A549 (cell line): ENCODE data around the gene TMEM100. TPM values are rescaled to one million over a fixed set of nuclear protein-coding genes. Genes with fewer than 3 reads are reported as not detected.
"Not testable (repeated sequence)": the region's sequence is repeated elsewhere in the genome, so short reads cannot be mapped to it uniquely, and the experiment has no call there.

Experiments used
- ATAC-seq, 2 experiments: fragments of 200-7000 bp in 1 of 2; fragments of >200 bp in 1 of 2; cut with Nextera tagmentation in 1 of 2; cut with Tn5 transposase in 1 of 2; 3 replicates each; pipeline versions ENCODE4 v1.8.0 to v1.9.1; 2018 to 2020; ENCODE audit warnings: mild to moderate bottlenecking in 1 of 2, moderate library complexity in 1 of 2
- CTCF ChIA-PET: fragments of 300-600 bp; sonication (Branson Sonifier 250); formaldehyde crosslinking; extraction: SDS; loops from one replicate; lab custom pipeline; 2021; ENCODE audit warnings: antibody characterized with exemption, inconsistent platforms; lab: Yijun Ruan, JAX
- POLR2A ChIA-PET: fragments of 350-600 bp; formaldehyde crosslinking; extraction: SDS; loops from one replicate; lab custom pipeline; 2021; ENCODE audit warnings: antibody characterized with exemption, inconsistent platforms; lab: Yijun Ruan, JAX
- DNase-seq, 2 experiments: peaks; one replicate each; pipeline versions ENCODE4 v3.0.0 to v3.0.0-alpha.2; 2011 to 2016; ENCODE audit warnings: low read depth in 1 of 2, low spot score in 1 of 2
- FAIRE-seq: peaks from 2 replicates; lab custom pipeline; 2011; peaks lifted over from hg19 to GRCh38; lab: Jason Lieb, UNC
- H3K27ac ChIP-seq, 2 experiments: fragments of >200 bp; sonication (Bioruptor Twin); formaldehyde crosslinking; 3 replicates each; pipeline ENCODE4 v1.5.1; 2016 to 2017
- H3K4me1 ChIP-seq: fragments of >200 bp; sonication (Bioruptor Twin); formaldehyde crosslinking; 3 replicates; pipeline ENCODE4 v1.6.1; 2016
- H3K4me2 ChIP-seq: fragments of >200 bp; sonication (Bioruptor Twin); formaldehyde crosslinking; 3 replicates; pipeline ENCODE4 v1.6.1; 2016
- H3K4me3 ChIP-seq: fragments of >200 bp; sonication (Bioruptor Twin); formaldehyde crosslinking; 3 replicates; pipeline ENCODE4 v1.5.1; 2016
- H3K9me3 ChIP-seq: fragments of >200 bp; sonication (Bioruptor Twin); formaldehyde crosslinking; 3 replicates; pipeline ENCODE4 v1.6.1; 2016
- BCL3 ChIP-seq: fragments of >200 bp; sonication (Bioruptor Twin); formaldehyde crosslinking; IDR thresholded peaks from 3 replicates; pipeline ENCODE4 v1.6.1; 2016
- CHD2 ChIP-seq: fragments of 150-350 bp; IDR thresholded peaks from 2 replicates; pipeline ENCODE4 v1.6.1; 2014; ENCODE audit warnings: low read length; ENCODE audit not compliant: partially characterized antibody
- CHD4 ChIP-seq: fragments of 200-600 bp; sonication (generic); IDR thresholded peaks from 2 replicates; pipeline ENCODE4 v1.6.1; 2016; ENCODE audit warnings: antibody characterized with exemption, mild to moderate bottlenecking, borderline replicate concordance
- EHF ChIP-seq: fragments of 250-450 bp; sonication (Bioruptor Pico); IDR thresholded peaks from 2 replicates; pipeline ENCODE4 v1.5.0; 2020; ENCODE audit warnings: mild to moderate bottlenecking
- ELK1 ChIP-seq: fragments of 150-350 bp; IDR thresholded peaks from 2 replicates; pipeline ENCODE4 v1.6.1; 2014; ENCODE audit warnings: low read depth, mild to moderate bottlenecking, low read length
- FOSB ChIP-seq: fragments of 250-450 bp; sonication (Bioruptor Pico); IDR thresholded peaks from 2 replicates; pipeline ENCODE4 v1.5.0; 2020; ENCODE audit warnings: mild to moderate bottlenecking, moderate library complexity
- JUNB ChIP-seq: fragments of >200 bp; sonication (Bioruptor Twin); formaldehyde crosslinking; IDR thresholded peaks from 2 replicates; pipeline ENCODE4 v1.6.1; 2016
- KDM1A ChIP-seq: fragments of 200-600 bp; sonication (generic); IDR thresholded peaks from 2 replicates; pipeline ENCODE4 v1.6.1; 2016; ENCODE audit warnings: low read depth, mild to moderate bottlenecking
- MAZ ChIP-seq: fragments of 150-350 bp; IDR thresholded peaks from 2 replicates; pipeline ENCODE4 v1.6.1; 2014; ENCODE audit warnings: antibody characterized with exemption, low read depth, low read length, borderline replicate concordance
- POLR2A ChIP-seq: IDR thresholded peaks from 2 replicates; pipeline ENCODE4 v1.6.1; 2012; ENCODE audit warnings: mild to moderate bottlenecking, low read length
- REST ChIP-seq: fragments of 200-600 bp; sonication (generic); IDR thresholded peaks from 2 replicates; pipeline ENCODE4 v1.6.1; 2016; ENCODE audit warnings: antibody characterized with exemption, mild to moderate bottlenecking, moderate library complexity
- RFX5 ChIP-seq: fragments of 450-650 bp; IDR thresholded peaks from 2 replicates; pipeline ENCODE4 v1.7.1; 2014; ENCODE audit warnings: antibody characterized with exemption, mild to moderate bottlenecking, moderate library complexity
- WGBS: methylation state at CpG from one replicate; pipeline ENCODE4 v1.1.6; 2017; ENCODE audit errors: missing lambda C conversion rate; 5-methylcytosine and 5-hydroxymethylcytosine counted together
- polyA plus RNA-seq, 4 experiments: library from polyadenylated mRNA; depleted of rRNA in 3 of 4; stranded (reverse); fragments of >200 nt; fragmentation: RNase III in 1 of 4; extraction: RNeasy Plus Mini Kit Qiagen cat#74134 plus additional on column Dnase treatment in 1 of 4; gene quantifications; 2 replicates in 3 of 4; 3 replicates in 1 of 4; pipeline ENCODE4 v1.2.3, GENCODE V29; 2011 to 2017

TMEM100 gene
- polyA plus RNA-seq, 2 of the 4 experiments (the other 2 are of a cell fraction): not detected

- TF ChIP-seq EHF (CRISPR knock-in tag) (no peak), REST (no peak), FOSB (CRISPR knock-in tag) (no peak), MAZ (no peak), RFX5 (no peak), KDM1A (no peak), CHD2 (no peak), CHD4 (no peak), JUNB (no peak), ELK1 (no peak), BCL3 (no peak), POLR2A (no peak)
- no peak overlapping the region for H3K27ac ChIP-seq
- no peak for DNase-seq
- no peak overlapping the region for H3K4me3 ChIP-seq
- no peak for ATAC-seq
- ChIA-PET POLR2A (no interaction called here), CTCF (no interaction called here)
- no peak overlapping the region for H3K4me2 ChIP-seq
- H3K4me1 ChIP-seq: no peaks in the 10 kb centered on the region
- FAIRE-seq: no peak
- 39% methylated on average over 3 of the region's 3 CpGs for WGBS
- H3K9me3 ChIP-seq: no peaks in the 10 kb centered on the region
These were observed 49.8 kb downstream of the TMEM100 start for GRCh38 chr17:55672585-55673501.

GRCh38 chr17:55672010-55672409 is 50.7 kb downstream of the TMEM100 start:
- H3K4me2 ChIP-seq, DNase-seq, H3K4me3 ChIP-seq, H3K27ac ChIP-seq, H3K9me3 ChIP-seq, POLR2A ChIA-PET, FAIRE-seq, CTCF ChIA-PET, ATAC-seq, H3K4me1 ChIP-seq: not testable (repeated sequence)

Other genes starting within 250 kb of the TMEM100 start
- gene SMIM36, start 211.4 kb downstream of the TMEM100 start, polyA plus RNA-seq (2011; rRNA removed): not detected in 2 replicates
- gene SMIM36, start 211.4 kb downstream of the TMEM100 start, polyA plus RNA-seq (2017; fragmentation: RNase III; extraction: RNeasy Plus Mini Kit Qiagen cat#74134 plus additional on column Dnase treatment): not detected in 3 replicates
- gene PCTP, start 28.2 kb upstream of the TMEM100 start, polyA plus RNA-seq (2011; rRNA removed): 28.0 and 31.5 TPM in 2 replicates
- 16.6 to 17.5 TPM (median 17.1 TPM) in 3 replicates for gene PCTP, start 28.2 kb upstream of the TMEM100 start, polyA plus RNA-seq (2017; fragmentation: RNase III; extraction: RNeasy Plus Mini Kit Qiagen cat#74134 plus additional on column Dnase treatment)